ENCODE measurements around the gene PELI2. TPM values are rescaled to one million over a fixed set of nuclear protein-coding genes. Genes with fewer than 3 reads are reported as not detected.

Gene PELI2
- total and polyA plus RNA-seq, 9 donors = 13.0 to 36.8 (median 28.5) TPM

DNA sequence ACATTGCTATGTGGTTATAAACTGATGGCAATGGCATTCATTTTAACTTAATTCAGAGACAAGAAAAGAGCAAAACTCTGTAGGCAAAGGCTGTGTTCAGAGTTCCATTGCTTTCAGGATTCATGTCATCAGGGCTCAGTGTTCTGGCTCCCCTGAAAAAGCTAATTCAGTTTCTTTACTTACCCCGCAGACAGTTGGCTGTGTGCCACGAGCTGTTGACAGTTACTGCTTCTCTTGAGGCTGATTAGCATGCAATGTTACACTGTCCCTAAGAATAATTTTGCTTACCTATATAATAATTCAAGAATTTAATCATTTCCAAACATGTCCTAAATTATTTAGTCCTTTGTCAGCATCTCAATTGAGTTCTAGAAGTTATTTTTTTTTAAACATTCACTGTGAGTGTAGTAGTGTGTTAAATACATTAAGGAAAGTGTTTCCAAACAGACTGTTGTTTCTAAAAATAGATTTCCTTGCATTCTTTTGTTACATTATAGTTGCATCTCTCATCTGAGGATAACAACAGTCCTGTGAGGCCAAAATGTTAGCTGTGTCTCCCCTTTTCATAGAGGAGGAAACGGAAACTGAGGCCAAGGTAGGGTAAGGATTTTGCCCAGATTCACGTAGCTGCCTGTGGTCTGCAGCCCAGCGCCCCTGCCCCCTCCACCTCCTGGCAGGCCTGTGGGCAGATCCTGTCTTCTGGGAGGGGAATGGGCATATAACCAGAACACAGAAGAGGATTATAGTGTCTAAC is 98.6 kb downstream of the PELI2 start:
- H3K4me1 ChIP-seq (ENCODE audit: insufficient read depth) = peaks cover 32% of the 10 kb centered on the region
- WGBS, 3 donors = 36 to 37% (median 36%) methylated on average over 5 of the region's 5 CpGs
- intact Hi-C loops (cut with DNase I) = no loop called here
- no peak overlapping the region for H3K4me3 ChIP-seq
- H3K9me3 ChIP-seq = no peaks in the 10 kb centered on the region
- no peaks in the 10 kb centered on the region for H3K36me3 ChIP-seq
- TF ChIP-seq, protein P1, sequence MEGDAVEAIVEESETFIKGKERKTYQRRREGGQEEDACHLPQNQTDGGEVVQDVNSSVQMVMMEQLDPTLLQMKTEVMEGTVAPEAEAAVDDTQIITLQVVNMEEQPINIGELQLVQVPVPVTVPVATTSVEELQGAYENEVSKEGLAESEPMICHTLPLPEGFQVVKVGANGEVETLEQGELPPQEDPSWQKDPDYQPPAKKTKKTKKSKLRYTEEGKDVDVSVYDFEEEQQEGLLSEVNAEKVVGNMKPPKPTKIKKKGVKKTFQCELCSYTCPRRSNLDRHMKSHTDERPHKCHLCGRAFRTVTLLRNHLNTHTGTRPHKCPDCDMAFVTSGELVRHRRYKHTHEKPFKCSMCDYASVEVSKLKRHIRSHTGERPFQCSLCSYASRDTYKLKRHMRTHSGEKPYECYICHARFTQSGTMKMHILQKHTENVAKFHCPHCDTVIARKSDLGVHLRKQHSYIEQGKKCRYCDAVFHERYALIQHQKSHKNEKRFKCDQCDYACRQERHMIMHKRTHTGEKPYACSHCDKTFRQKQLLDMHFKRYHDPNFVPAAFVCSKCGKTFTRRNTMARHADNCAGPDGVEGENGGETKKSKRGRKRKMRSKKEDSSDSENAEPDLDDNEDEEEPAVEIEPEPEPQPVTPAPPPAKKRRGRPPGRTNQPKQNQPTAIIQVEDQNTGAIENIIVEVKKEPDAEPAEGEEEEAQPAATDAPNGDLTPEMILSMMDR (IDR thresholded peaks at IDR 0.05) = no peak
- TF ChIP-seq EP300 (IDR thresholded peaks at IDR 0.05) = no peak
- TF ChIP-seq POLR2A (IDR thresholded peaks at IDR 0.05) = no peak
- H3K27ac ChIP-seq = peak overlapping the region in 1 of 2 donors; percentile 31
- H3K27me3 ChIP-seq = no peaks in the 10 kb centered on the region
- DNase-seq = peak; percentile 44 to 75 (median 64)

DNA sequence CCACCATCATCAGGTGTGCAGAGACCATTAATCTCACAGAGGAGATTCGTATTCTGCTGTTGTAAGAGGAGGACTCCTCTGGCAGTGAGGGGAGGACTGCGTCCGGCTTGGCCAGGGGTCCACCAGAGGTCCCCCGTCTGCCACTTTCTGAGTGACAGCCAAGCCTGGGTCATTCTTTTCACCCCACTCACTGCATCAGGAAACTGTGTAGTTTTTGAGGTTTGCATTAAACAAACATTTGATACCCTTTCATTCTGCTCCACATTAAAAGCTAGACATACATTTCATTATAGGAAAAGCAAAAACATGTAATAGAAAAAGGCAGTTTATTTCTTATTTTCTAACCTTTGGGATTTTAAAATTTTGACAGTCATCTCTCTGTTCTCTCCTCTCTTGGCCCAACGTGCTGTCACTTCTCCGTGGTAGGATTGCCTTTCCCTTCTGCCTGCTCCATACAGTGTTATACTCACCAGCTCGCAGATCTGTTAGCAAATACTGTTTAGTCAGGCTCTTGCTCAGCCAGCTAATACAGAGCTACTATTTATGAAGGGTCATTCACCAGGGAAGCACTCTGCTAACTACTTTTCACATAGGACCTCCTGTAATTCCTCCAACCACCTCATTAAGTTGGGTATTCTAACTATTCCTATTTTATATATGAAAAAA is 99.3 kb downstream of the PELI2 start:
- intact Hi-C loops (cut with DNase I) = no loop called here
- Histone ChIP-seq H3K36me3 (no peaks in the 10 kb centered on the region), H3K27ac (peak overlapping the region in 1 of 2 donors; percentile 31), H3K4me1 (ENCODE audit: insufficient read depth) (peaks cover 32% of the 10 kb centered on the region), H3K27me3 (no peaks in the 10 kb centered on the region), H3K9me3 (no peaks in the 10 kb centered on the region), H3K4me3 (no peak overlapping the region)
- DNase-seq = no peak
- 57 to 73% (median 60%) methylated on average over 7 of the region's 7 CpGs for WGBS, 3 donors
- TF ChIP-seq EP300 (IDR thresholded peaks at IDR 0.05) = no peak
- TF ChIP-seq POLR2A (IDR thresholded peaks at IDR 0.05) = no peak
- TF ChIP-seq, protein P1 (IDR thresholded peaks at IDR 0.05) = no peak

- intact Hi-C loops (cut with DNase I) = no loop called here
- no peaks in the 10 kb centered on the region for H3K36me3 ChIP-seq
- H3K4me3 ChIP-seq = no peak overlapping the region
- TF ChIP-seq EP300 (IDR thresholded peaks at IDR 0.05) (no peak), POLR2A (IDR thresholded peaks at IDR 0.05) (no peak)
- TF ChIP-seq, protein P1 (IDR thresholded peaks at IDR 0.05) = no peak
- H3K27me3 ChIP-seq = no peaks in the 10 kb centered on the region
- DNase-seq = no peak
- WGBS, 3 donors = 14 to 31% (median 30%) methylated on average over 7 of the region's 7 CpGs
- H3K4me1 ChIP-seq (ENCODE audit: insufficient read depth) = peaks cover 25% of the 10 kb centered on the region
- peak overlapping the region in 1 of 2 donors; percentile 62 for H3K27ac ChIP-seq
- no peaks in the 10 kb centered on the region for H3K9me3 ChIP-seq
Observed at GRCh38 chr14:56219666-56220413, 101.6 kb downstream of the PELI2 start.

GRCh38 chr14:56221382-56222128 is 103.3 kb downstream of the PELI2 start:
- H3K27me3 ChIP-seq = no peaks in the 10 kb centered on the region
- no peak overlapping the region for H3K4me3 ChIP-seq
- 62 to 72% (median 63%) methylated on average over 7 of the region's 7 CpGs for WGBS, 3 donors
- DNase-seq = no peak
- no peaks in the 10 kb centered on the region for H3K9me3 ChIP-seq
- intact Hi-C loops (cut with DNase I) = no loop called here
- no peaks in the 10 kb centered on the region for H3K36me3 ChIP-seq
- no peak for TF ChIP-seq POLR2A (IDR thresholded peaks at IDR 0.05)
- TF ChIP-seq EP300 (IDR thresholded peaks at IDR 0.05) = no peak
- TF ChIP-seq, protein P1 (IDR thresholded peaks at IDR 0.05) = no peak
- peak overlapping the region in 1 of 2 donors; percentile 62 for H3K27ac ChIP-seq
- peaks cover 27% of the 10 kb centered on the region for H3K4me1 ChIP-seq (ENCODE audit: insufficient read depth)

Data from ovary (tissue), 9 donors.